Naive thymus-derived CD4-positive, alpha-beta T cell (primary cell): ENCODE data around the gene RBMS3. TPM values are rescaled to one million over a fixed set of nuclear protein-coding genes. Genes with fewer than 3 reads are reported as not detected.

Source experiments
- ATAC-seq: fragments of 150-1000 bp; cut with Tn5 transposase; 2 replicates; pipeline ENCODE4 v1.10.0; 2021; ENCODE audit warnings: mild to moderate bottlenecking, moderate library complexity
- CTCF ChIA-PET: fragments of 350-600 bp; sonication (Branson Sonifier 250); formaldehyde crosslinking; loops from one replicate; lab custom pipeline; 2021; ENCODE audit warnings: antibody characterized with exemption; lab: Charles Lee
- POLR2A ChIA-PET: fragments of 350-600 bp; sonication (Branson Sonifier 250); formaldehyde crosslinking; loops from one replicate; lab custom pipeline; 2021; ENCODE audit warnings: antibody characterized with exemption, inconsistent platforms; lab: Charles Lee
- DNase-seq, 9 donors: peaks; one replicate each; pipeline versions ENCODE4 v3.0.0 to v3.0.0-alpha.2; 2020 to 2022; ENCODE audit warnings: mixed read lengths in 1 of 9
- H3K27ac ChIP-seq: one replicate; pipeline ENCODE4 v1.7.0; 2013; ENCODE audit warnings: mild to moderate bottlenecking, low read depth, low read length, moderate library complexity
- H3K27me3 ChIP-seq, 2 donors: one replicate each; pipeline ENCODE4 v1.7.0; 2013; ENCODE audit warnings: low read length in 2 of 2, mild to moderate bottlenecking in 2 of 2, moderate library complexity in 2 of 2; ENCODE audit not compliant: control insufficient read depth in 2 of 2, insufficient read depth in 2 of 2
- H3K36me3 ChIP-seq, 3 experiments: 1 replicate in 2 of 3; 2 replicates in 1 of 3; pipeline ENCODE4 v1.7.0; 2013; ENCODE audit warnings: low read length in 3 of 3, mild to moderate bottlenecking in 3 of 3, moderate library complexity in 1 of 3; ENCODE audit not compliant: insufficient read depth in 3 of 3, control insufficient read depth in 2 of 3
- H3K4me1 ChIP-seq, 2 donors: one replicate each; pipeline ENCODE4 v1.7.0; 2013; ENCODE audit warnings: low read length in 2 of 2, mild to moderate bottlenecking in 2 of 2, moderate library complexity in 1 of 2; ENCODE audit not compliant: control insufficient read depth in 2 of 2, insufficient read depth in 2 of 2
- H3K4me3 ChIP-seq: 2 replicates; pipeline ENCODE4 v1.7.0; 2013; ENCODE audit warnings: mild to moderate bottlenecking, low read length
- H3K9me3 ChIP-seq, 3 experiments: 1 replicate in 2 of 3; 2 replicates in 1 of 3; pipeline ENCODE4 v1.7.0; 2013; ENCODE audit warnings: low read length in 3 of 3; ENCODE audit not compliant: control insufficient read depth in 2 of 3
- H3K27ac Mint-ChIP-seq, 9 donors: one replicate each; pipeline ENCODE4 v1.8.0; 2020 to 2022; ENCODE audit warnings: mixed read lengths in 9 of 9, mild to moderate bottlenecking in 8 of 9, moderate library complexity in 5 of 9, inconsistent platforms in 2 of 9
- H3K27me3 Mint-ChIP-seq, 5 donors: one replicate each; pipeline ENCODE4 v1.8.0; 2021 to 2022; ENCODE audit warnings: mixed read lengths in 5 of 5, mild to moderate bottlenecking in 1 of 5
- H3K36me3 Mint-ChIP-seq, 5 donors: one replicate each; pipeline ENCODE4 v1.8.0; 2020 to 2022; ENCODE audit warnings: mixed read lengths in 5 of 5, mild to moderate bottlenecking in 3 of 5, inconsistent platforms in 1 of 5
- H3K4me1 Mint-ChIP-seq, 7 donors: one replicate each; pipeline ENCODE4 v1.8.0; 2020 to 2022; ENCODE audit warnings: mixed read lengths in 7 of 7, mild to moderate bottlenecking in 3 of 7, inconsistent platforms in 1 of 7
- H3K4me3 Mint-ChIP-seq, 10 donors: one replicate each; pipeline ENCODE4 v1.8.0; 2020 to 2022; ENCODE audit warnings: mild to moderate bottlenecking in 10 of 10, mixed read lengths in 10 of 10, moderate library complexity in 6 of 10, inconsistent platforms in 2 of 10
- H3K9me3 Mint-ChIP-seq, 11 donors: one replicate each; pipeline ENCODE4 v1.8.0; 2020 to 2022; ENCODE audit warnings: mixed read lengths in 11 of 11, mild to moderate bottlenecking in 4 of 11, inconsistent platforms in 1 of 11, moderate library complexity in 1 of 11
- intact Hi-C, 2 donors: fragments of 100-400 bp; cut with micrococcal nuclease; formaldehyde crosslinking; loops; one replicate each; pipeline ENCODE4 v1.15.1; 2023
- polyA plus RNA-seq, 2 donors: library from polyadenylated mRNA; unstranded; fragments of 300-500 nt; fragmentation: Illumina TruSeq; gene quantifications; one replicate each; pipeline ENCODE4 v1.2.3, GENCODE V29; 2021
- total RNA-seq, 6 experiments: library from RNA in 5 of 6; stranded (reverse) in 5 of 6; gene quantifications; 1 replicate in 5 of 6; 2 replicates in 1 of 6; pipeline ENCODE4 v1.2.3 and lab custom pipeline; 2021 to 2026

Gene RBMS3
- total and polyA plus RNA-seq, 7 experiments from 2014 or later: 0.15 to 4.9 (median 0.49) TPM

GRCh38 chr3:29949131-29949530 is 668.3 kb downstream of the RBMS3 start:
- DNase-seq (no peak), ATAC-seq (no peak)
- Mint-ChIP-seq H3K4me3 (no peak overlapping the region), H3K27me3 (peaks cover 0 to 5% (median 2%) of the 10 kb centered on the region in 5 donors), H3K9me3 (peaks cover 0 to 2% (median 0%) of the 10 kb centered on the region in 11 donors), H3K36me3 (no peaks in the 10 kb centered on the region), H3K27ac (no peak overlapping the region), H3K4me1 (no peaks in the 10 kb centered on the region)
- H3K27ac ChIP-seq: no peak overlapping the region
- H3K4me1 ChIP-seq: no peaks in the 10 kb centered on the region
- H3K27me3 ChIP-seq: no peaks in the 10 kb centered on the region
- H3K4me3 ChIP-seq: no peak overlapping the region
- H3K9me3 ChIP-seq: no peaks in the 10 kb centered on the region
- ChIA-PET POLR2A (no interaction called here), CTCF (no interaction called here)
- intact Hi-C loops: no loop called here
- no peaks in the 10 kb centered on the region for H3K36me3 ChIP-seq

GRCh38 chr3:29949940-29950616 is 669.2 kb downstream of the RBMS3 start:
- no peaks in the 10 kb centered on the region for H3K4me1 Mint-ChIP-seq
- intact Hi-C loops: no loop called here
- Histone ChIP-seq H3K9me3 (no peaks in the 10 kb centered on the region), H3K4me1 (no peaks in the 10 kb centered on the region), H3K27ac (no peak overlapping the region), H3K4me3 (no peak overlapping the region), H3K36me3 (no peaks in the 10 kb centered on the region), H3K27me3 (no peaks in the 10 kb centered on the region)
- POLR2A ChIA-PET: no interaction called here
- no peak for ATAC-seq
- no peak overlapping the region for H3K27ac Mint-ChIP-seq
- no peak for DNase-seq
- CTCF ChIA-PET: no interaction called here
- H3K9me3 Mint-ChIP-seq: peaks cover 0 to 2% (median 0%) of the 10 kb centered on the region in 11 donors
- H3K4me3 Mint-ChIP-seq: no peak overlapping the region
- no peaks in the 10 kb centered on the region for H3K36me3 Mint-ChIP-seq
- peaks cover 0 to 4% (median 2%) of the 10 kb centered on the region in 5 donors for H3K27me3 Mint-ChIP-seq

- peaks cover 0 to 11% (median 4%) of the 10 kb centered on the region in 5 donors for H3K27me3 Mint-ChIP-seq
- Histone ChIP-seq H3K9me3 (no peaks in the 10 kb centered on the region), H3K36me3 (no peaks in the 10 kb centered on the region), H3K4me1 (no peaks in the 10 kb centered on the region), H3K27ac (no peak overlapping the region), H3K4me3 (no peak overlapping the region), H3K27me3 (no peaks in the 10 kb centered on the region)
- no peak overlapping the region for H3K27ac Mint-ChIP-seq
- ChIA-PET POLR2A (no interaction called here), CTCF (no interaction called here)
- H3K36me3 Mint-ChIP-seq: no peaks in the 10 kb centered on the region
- DNase-seq (no peak), ATAC-seq (no peak)
- H3K4me1 Mint-ChIP-seq: no peaks in the 10 kb centered on the region
- H3K4me3 Mint-ChIP-seq: no peak overlapping the region
- intact Hi-C loops: no loop called here
- H3K9me3 Mint-ChIP-seq: no peaks in the 10 kb centered on the region
Observed at GRCh38 chr3:29952431-29952830, 671.6 kb downstream of the RBMS3 start.

GRCh38 chr3:29955413-29955812 is 674.5 kb downstream of the RBMS3 start:
- Mint-ChIP-seq H3K9me3 (no peaks in the 10 kb centered on the region), H3K27me3 (peaks cover 0 to 11% (median 0%) of the 10 kb centered on the region in 5 donors), H3K4me3 (no peak overlapping the region), H3K36me3 (no peaks in the 10 kb centered on the region), H3K4me1 (no peaks in the 10 kb centered on the region), H3K27ac (no peak overlapping the region)
- ChIA-PET POLR2A (no interaction called here), CTCF (no interaction called here)
- H3K9me3 ChIP-seq: no peaks in the 10 kb centered on the region
- H3K27ac ChIP-seq: no peak overlapping the region
- intact Hi-C loops: no loop called here
- no peaks in the 10 kb centered on the region for H3K36me3 ChIP-seq
- H3K4me1 ChIP-seq: no peaks in the 10 kb centered on the region
- DNase-seq: no peak
- ATAC-seq: no peak
- no peak overlapping the region for H3K4me3 ChIP-seq
- H3K27me3 ChIP-seq: no peaks in the 10 kb centered on the region

GRCh38 chr3:29958816-29959215 is 677.9 kb downstream of the RBMS3 start:
- POLR2A ChIA-PET: no interaction called here

GRCh38 chr3:29971895-29972294 is 691.0 kb downstream of the RBMS3 start:
- DNase-seq (no peak), ATAC-seq (no peak)
- H3K4me1 Mint-ChIP-seq: no peaks in the 10 kb centered on the region
- no peak overlapping the region for H3K27ac Mint-ChIP-seq
- H3K9me3 Mint-ChIP-seq: peaks cover 0 to 3% (median 0%) of the 10 kb centered on the region in 11 donors
- no peaks in the 10 kb centered on the region for H3K27me3 ChIP-seq
- ChIA-PET POLR2A (no interaction called here), CTCF (no interaction called here)
- H3K9me3 ChIP-seq: no peaks in the 10 kb centered on the region
- H3K4me3 Mint-ChIP-seq: no peak overlapping the region
- no peak overlapping the region for H3K4me3 ChIP-seq
- H3K4me1 ChIP-seq: no peaks in the 10 kb centered on the region
- peaks cover 5 to 53% (median 36%) of the 10 kb centered on the region in 5 donors for H3K27me3 Mint-ChIP-seq
- H3K36me3 ChIP-seq: no peaks in the 10 kb centered on the region
- no peaks in the 10 kb centered on the region for H3K36me3 Mint-ChIP-seq
- intact Hi-C loops: no loop called here
- no peak overlapping the region for H3K27ac ChIP-seq

More at GRCh38 chr3:29958816-29959215, 677.9 kb downstream of the RBMS3 start:
- H3K36me3 Mint-ChIP-seq: no peaks in the 10 kb centered on the region
- H3K36me3 ChIP-seq: no peaks in the 10 kb centered on the region
- no peak overlapping the region for H3K4me3 ChIP-seq
- H3K4me1 Mint-ChIP-seq: no peaks in the 10 kb centered on the region
- no peak overlapping the region for H3K4me3 Mint-ChIP-seq
- no peaks in the 10 kb centered on the region for H3K27me3 ChIP-seq
- H3K27ac Mint-ChIP-seq: no peak overlapping the region
- DNase-seq (no peak), ATAC-seq (no peak)
- peaks cover 0 to 3% (median 0%) of the 10 kb centered on the region in 11 donors for H3K9me3 Mint-ChIP-seq
- H3K27me3 Mint-ChIP-seq: peaks cover 0 to 17% (median 6%) of the 10 kb centered on the region in 5 donors
- CTCF ChIA-PET: no interaction called here
- H3K4me1 ChIP-seq: no peaks in the 10 kb centered on the region
- H3K27ac ChIP-seq: no peak overlapping the region
- intact Hi-C loops: no loop called here
- no peaks in the 10 kb centered on the region for H3K9me3 ChIP-seq

- DNase-seq: no peak
- POLR2A ChIA-PET: no interaction called here
- H3K36me3 ChIP-seq: no peaks in the 10 kb centered on the region
- H3K27me3 ChIP-seq: no peaks in the 10 kb centered on the region
- H3K4me1 Mint-ChIP-seq: no peaks in the 10 kb centered on the region
- intact Hi-C loops: no loop called here
- CTCF ChIA-PET: no interaction called here
- no peak overlapping the region for H3K27ac Mint-ChIP-seq
- H3K27ac ChIP-seq: no peak overlapping the region
- no peak for ATAC-seq
- H3K9me3 ChIP-seq: no peaks in the 10 kb centered on the region
- H3K4me3 ChIP-seq: no peak overlapping the region
- H3K36me3 Mint-ChIP-seq: no peaks in the 10 kb centered on the region
- H3K4me3 Mint-ChIP-seq: no peak overlapping the region
- peaks cover 5 to 54% (median 37%) of the 10 kb centered on the region in 5 donors for H3K27me3 Mint-ChIP-seq
- H3K4me1 ChIP-seq: no peaks in the 10 kb centered on the region
- H3K9me3 Mint-ChIP-seq: peaks cover 0 to 3% (median 0%) of the 10 kb centered on the region in 11 donors
Observed at GRCh38 chr3:29972320-29972993, 691.6 kb downstream of the RBMS3 start.
